ENCODE results near the gene MBP.
"Not testable (repeated sequence)": the region's sequence is repeated elsewhere in the genome, so short reads cannot be mapped to it uniquely, and the experiment has no call there.

The MBP gene

GRCh38 chr18:76982841-76983583 is 149.6 kb downstream of the MBP start:
- DNase-seq = peak; percentile 90

GRCh38 chr18:76982038-76982437 is 150.5 kb downstream of the MBP start:
- DNase-seq = no peak

- no peak for DNase-seq
Measured at GRCh38 chr18:76981396-76981968, 151.1 kb downstream of the MBP start.

- DNase-seq = no peak
Measured at GRCh38 chr18:76980663-76981395, 151.8 kb downstream of the MBP start.

GRCh38 chr18:76979906-76980305 is 152.7 kb downstream of the MBP start:
- DNase-seq = no peak

GRCh38 chr18:76979111-76979751 is 153.4 kb downstream of the MBP start:
- DNase-seq = no peak

- DNase-seq = no peak
Measured at GRCh38 chr18:76978616-76979015, 154.0 kb downstream of the MBP start.

GRCh38 chr18:76977684-76978232 is 154.8 kb downstream of the MBP start:
- no peak for DNase-seq

GRCh38 chr18:76977108-76977621 is 155.4 kb downstream of the MBP start:
- DNase-seq = no peak

GRCh38 chr18:76975577-76976110 is 156.9 kb downstream of the MBP start:
- DNase-seq = no peak

- DNase-seq = no peak
Measured at GRCh38 chr18:76974386-76974785, 158.2 kb downstream of the MBP start.

- DNase-seq = no peak
Measured at GRCh38 chr18:76973520-76974266, 158.9 kb downstream of the MBP start.

GRCh38 chr18:76972846-76973519 is 159.6 kb downstream of the MBP start:
- DNase-seq = no peak

GRCh38 chr18:76972241-76972640 is 160.3 kb downstream of the MBP start:
- DNase-seq = no peak

- DNase-seq = no peak
Measured at GRCh38 chr18:76970770-76971559, 161.6 kb downstream of the MBP start.

- DNase-seq = no peak
Measured at GRCh38 chr18:76967721-76968472, 164.7 kb downstream of the MBP start.

- not testable (repeated sequence) for DNase-seq
Measured at GRCh38 chr18:76967299-76967698, 165.3 kb downstream of the MBP start.

GRCh38 chr18:76965555-76966151 is 166.9 kb downstream of the MBP start:
- not testable (repeated sequence) for DNase-seq

- DNase-seq = no peak
Measured at GRCh38 chr18:76963936-76964335, 168.6 kb downstream of the MBP start.

All from hematopoietic multipotent progenitor cell treated with erythropoietin and hydrocortisone succinate and interleukin-3 and kit ligand, for 4 days (in vitro differentiated cells).